ENCODE data around the gene DARS2. TPM values are rescaled to one million over a fixed set of nuclear protein-coding genes. Genes with fewer than 3 reads are reported as not detected.

DARS2 gene
- total RNA-seq, 1 donor: 15.6 TPM

- no peaks in the 10 kb centered on the region for H3K36me3 ChIP-seq (ENCODE audit: insufficient read depth, low read length)
- DNase-seq (ENCODE audit: insufficient read length, low spot score, missing footprints): peak; percentile 63
- peak overlapping the region; percentile 94 for H3K27ac ChIP-seq (ENCODE audit: low read depth, low read length)
- peak overlapping the region; percentile 95 for H3K4me2 ChIP-seq (ENCODE audit: insufficient read depth, low read length)
- TF ChIP-seq CTCF (IDR thresholded peaks at IDR 0.05; ENCODE audit: extremely low read depth, low read depth, low read length): no peak
- peak overlapping the region; percentile 97 for H2AFZ ChIP-seq (ENCODE audit: low read length)
- H3K4me1 ChIP-seq (ENCODE audit: insufficient read depth, low read length): peaks cover 13% of the 10 kb centered on the region
- no peaks in the 10 kb centered on the region for H3K27me3 ChIP-seq (ENCODE audit: insufficient read depth, low read length)
- peaks cover 51% of the 10 kb centered on the region for H3K79me2 ChIP-seq (ENCODE audit: insufficient read depth, low read length)
- no peaks in the 10 kb centered on the region for H4K20me1 ChIP-seq (ENCODE audit: insufficient read depth, low read length)
- peak overlapping the region; percentile 91 for H3K4me3 ChIP-seq (ENCODE audit: insufficient read depth, low read length)
- H3K9me3 ChIP-seq (ENCODE audit: low read depth, low read length): no peaks in the 10 kb centered on the region
These were observed 625 bp upstream of the DARS2 start for GRCh38 chr1:173823781-173824314.

GRCh38 chr1:173827611-173828010 is 3.1 kb downstream of the DARS2 start:
- TF ChIP-seq CTCF (IDR thresholded peaks at IDR 0.05; ENCODE audit: extremely low read depth, low read depth, low read length): no peak
- no peak overlapping the region for H3K27ac ChIP-seq (ENCODE audit: low read depth, low read length)
- no peak overlapping the region for H3K4me2 ChIP-seq (ENCODE audit: insufficient read depth, low read length)

GRCh38 chr1:173832748-173833147 is 8.3 kb downstream of the DARS2 start:
- no peaks in the 10 kb centered on the region for H3K9me3 ChIP-seq (ENCODE audit: low read depth, low read length)
- H3K27ac ChIP-seq (ENCODE audit: low read depth, low read length): no peak overlapping the region
- H3K4me1 ChIP-seq (ENCODE audit: insufficient read depth, low read length): no peaks in the 10 kb centered on the region
- no peak for DNase-seq (ENCODE audit: insufficient read length, low spot score, missing footprints)
- no peak for TF ChIP-seq CTCF (IDR thresholded peaks at IDR 0.05; ENCODE audit: extremely low read depth, low read depth, low read length)
- H3K36me3 ChIP-seq (ENCODE audit: insufficient read depth, low read length): peaks cover 26% of the 10 kb centered on the region
- no peak overlapping the region for H3K4me3 ChIP-seq (ENCODE audit: insufficient read depth, low read length)
- H3K4me2 ChIP-seq (ENCODE audit: insufficient read depth, low read length): no peak overlapping the region
- H2AFZ ChIP-seq (ENCODE audit: low read length): no peak overlapping the region
- H3K79me2 ChIP-seq (ENCODE audit: insufficient read depth, low read length): no peaks in the 10 kb centered on the region
- H3K27me3 ChIP-seq (ENCODE audit: insufficient read depth, low read length): no peaks in the 10 kb centered on the region
- H4K20me1 ChIP-seq (ENCODE audit: insufficient read depth, low read length): no peaks in the 10 kb centered on the region

More at GRCh38 chr1:173827611-173828010, 3.1 kb downstream of the DARS2 start:
- Histone ChIP-seq H3K4me3 (ENCODE audit: insufficient read depth, low read length) (no peak overlapping the region), H3K9me3 (ENCODE audit: low read depth, low read length) (no peaks in the 10 kb centered on the region), H3K36me3 (ENCODE audit: insufficient read depth, low read length) (peaks cover 3% of the 10 kb centered on the region), H3K27me3 (ENCODE audit: insufficient read depth, low read length) (no peaks in the 10 kb centered on the region), H3K79me2 (ENCODE audit: insufficient read depth, low read length) (peaks cover 15% of the 10 kb centered on the region), H3K4me1 (ENCODE audit: insufficient read depth, low read length) (peaks cover 12% of the 10 kb centered on the region), H4K20me1 (ENCODE audit: insufficient read depth, low read length) (no peaks in the 10 kb centered on the region), H2AFZ (ENCODE audit: low read length) (no peak overlapping the region)
- no peak for DNase-seq (ENCODE audit: insufficient read length, low spot score, missing footprints)

- no peak overlapping the region for H3K4me2 ChIP-seq (ENCODE audit: insufficient read depth, low read length)
- H3K27me3 ChIP-seq (ENCODE audit: insufficient read depth, low read length): no peaks in the 10 kb centered on the region
- no peaks in the 10 kb centered on the region for H4K20me1 ChIP-seq (ENCODE audit: insufficient read depth, low read length)
- DNase-seq (ENCODE audit: insufficient read length, low spot score, missing footprints): no peak
- no peaks in the 10 kb centered on the region for H3K9me3 ChIP-seq (ENCODE audit: low read depth, low read length)
- H3K27ac ChIP-seq (ENCODE audit: low read depth, low read length): no peak overlapping the region
- no peaks in the 10 kb centered on the region for H3K79me2 ChIP-seq (ENCODE audit: insufficient read depth, low read length)
- H3K4me3 ChIP-seq (ENCODE audit: insufficient read depth, low read length): no peak overlapping the region
- peaks cover 34% of the 10 kb centered on the region for H3K36me3 ChIP-seq (ENCODE audit: insufficient read depth, low read length)
- no peak for TF ChIP-seq CTCF (IDR thresholded peaks at IDR 0.05; ENCODE audit: extremely low read depth, low read depth, low read length)
- no peak overlapping the region for H2AFZ ChIP-seq (ENCODE audit: low read length)
- peaks cover 11% of the 10 kb centered on the region for H3K4me1 ChIP-seq (ENCODE audit: insufficient read depth, low read length)
These were observed 27.6 kb downstream of the DARS2 start for GRCh38 chr1:173852105-173852504.

Data from osteoblast (primary cell).